Natural killer cell treated with Interleukin-12 subunit alpha and Interleukin-12 subunit beta and Interleukin-15 and Interleukin-18, amount 100 ng/mL, for 72 hours (primary cell): Measurements from ENCODE around the gene ZNF460. TPM values are rescaled to one million over a fixed set of nuclear protein-coding genes. Genes with fewer than 3 reads are reported as not detected.

ENCODE experiments used
- ATAC-seq, 2 donors: fragments of 150-1000 bp; cut with Tn5 transposase in 1 of 2; sonication (Bioruptor Pico), chemical (Tn5 transposase) in 1 of 2; 2 replicates each; pipeline ENCODE4 v1.10.0; 2021
- DNase-seq: peaks from one replicate; pipeline ENCODE4 v3.0.0; 2022; ENCODE audit warnings: low spot score
- H3K27ac Mint-ChIP-seq, 2 donors: 1 replicate in 1 of 2; 2 replicates in 1 of 2; pipeline ENCODE4 v1.8.0; 2022; ENCODE audit warnings: mixed read lengths in 2 of 2, mild to moderate bottlenecking in 1 of 2, moderate library complexity in 1 of 2
- H3K27me3 Mint-ChIP-seq, 2 donors: 1 replicate in 1 of 2; 2 replicates in 1 of 2; pipeline ENCODE4 v1.8.0; 2022; ENCODE audit warnings: mixed read lengths in 2 of 2
- H3K36me3 Mint-ChIP-seq: one replicate; pipeline ENCODE4 v1.8.0; 2022; ENCODE audit warnings: mixed read lengths
- H3K4me1 Mint-ChIP-seq, 2 donors: 1 replicate in 1 of 2; 2 replicates in 1 of 2; pipeline ENCODE4 v1.8.0; 2022; ENCODE audit warnings: low read depth in 2 of 2, mixed read lengths in 2 of 2, mild to moderate bottlenecking in 1 of 2
- H3K4me3 Mint-ChIP-seq: one replicate; pipeline ENCODE4 v1.8.0; 2022; ENCODE audit warnings: mixed read lengths
- H3K9me3 Mint-ChIP-seq: 2 replicates; pipeline ENCODE4 v1.8.0; 2022; ENCODE audit warnings: mixed read lengths
- total RNA-seq, 2 donors: library from RNA; stranded (reverse); gene quantifications; one replicate each; pipeline ENCODE4 v1.2.3, GENCODE V29; 2022

The ZNF460 gene
- total RNA-seq, 2 donors from 2014 or later = 57.5 to 106 TPM

DNA sequence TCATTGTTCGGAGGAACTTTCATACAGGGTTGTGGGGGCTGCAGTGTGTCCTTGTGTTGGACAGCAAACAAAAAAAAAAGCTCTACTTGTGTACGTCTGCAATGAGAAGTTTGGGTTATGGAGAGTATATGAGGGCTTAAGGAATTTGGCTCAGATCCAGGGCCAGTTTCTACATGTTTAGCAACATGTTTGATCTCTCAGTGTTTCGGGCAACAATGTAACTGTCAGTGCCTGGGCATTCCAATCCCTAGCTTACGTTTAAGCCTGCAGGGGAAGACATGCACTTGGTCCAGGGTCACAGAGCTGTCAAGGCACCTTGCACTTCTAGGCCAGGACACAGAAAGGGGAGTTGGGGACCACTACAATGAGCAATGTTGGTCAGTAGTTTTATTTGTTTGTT lies 53.9 kb downstream of the ZNF460 start:
- Mint-ChIP-seq H3K36me3 (peaks cover 21% of the 10 kb centered on the region), H3K4me1 (no peaks in the 10 kb centered on the region), H3K27ac (no peak overlapping the region), H3K4me3 (no peak overlapping the region), H3K27me3 (no peaks in the 10 kb centered on the region), H3K9me3 (no peaks in the 10 kb centered on the region)
- no peak for DNase-seq
- no peak for ATAC-seq

DNA sequence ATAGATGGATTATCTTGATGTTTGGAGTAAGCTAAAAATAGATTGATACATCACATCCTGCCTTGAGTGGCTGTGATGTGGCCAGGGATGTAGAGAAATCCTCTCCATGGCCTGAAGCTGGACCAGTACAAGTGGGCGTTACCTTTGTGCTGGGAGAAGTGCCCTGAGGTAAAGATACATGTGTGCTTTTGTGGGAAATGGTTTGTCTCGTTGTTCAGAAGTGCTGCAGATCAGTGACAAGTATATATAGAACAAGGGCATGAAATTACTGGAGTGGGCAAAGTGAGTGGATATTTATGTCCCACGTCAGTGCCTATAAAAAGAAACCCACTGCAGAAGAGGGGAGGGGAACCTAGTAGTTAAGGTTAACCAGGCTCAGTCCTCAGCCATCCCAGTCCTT lies 58.6 kb downstream of the ZNF460 start:
- no peak for ATAC-seq
- Mint-ChIP-seq H3K36me3 (peaks cover 14% of the 10 kb centered on the region), H3K9me3 (peaks cover 3% of the 10 kb centered on the region)

DNA sequence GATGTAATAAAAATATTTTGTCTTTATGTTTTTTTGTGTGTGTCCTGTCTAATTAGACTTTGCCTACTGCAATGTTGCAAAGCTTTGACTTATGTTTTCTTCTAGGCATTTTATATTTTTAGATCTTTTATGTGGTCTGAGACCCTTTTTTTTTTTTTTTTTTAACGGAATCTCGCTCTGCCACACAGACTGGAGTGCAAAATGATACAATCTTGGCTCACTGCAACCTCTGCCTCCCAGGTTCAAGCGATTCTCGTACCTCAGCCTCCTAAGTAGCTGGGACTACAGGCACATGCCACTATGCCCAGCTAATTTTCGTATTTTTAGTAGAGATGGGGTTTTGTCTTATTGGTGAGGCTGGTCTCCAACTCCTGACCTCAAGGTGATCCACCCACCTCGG lies 62.3 kb downstream of the ZNF460 start:
- Mint-ChIP-seq H3K4me1 (no peaks in the 10 kb centered on the region), H3K27me3 (peaks cover 12 to 28% of the 10 kb centered on the region in 2 donors), H3K4me3 (no peak overlapping the region), H3K36me3 (peaks cover 4% of the 10 kb centered on the region), H3K9me3 (peaks cover 3% of the 10 kb centered on the region), H3K27ac (no peak overlapping the region)
- DNase-seq (no peak), ATAC-seq (no peak)

More for the DNA sequence above, 58.6 kb downstream of the ZNF460 start:
- H3K4me3 Mint-ChIP-seq = no peak overlapping the region
- H3K27me3 Mint-ChIP-seq = no peaks in the 10 kb centered on the region
- no peak overlapping the region for H3K27ac Mint-ChIP-seq
- H3K4me1 Mint-ChIP-seq = no peaks in the 10 kb centered on the region
- DNase-seq = no peak

Other genes starting within 250 kb of the ZNF460 start
- gene USP29, start 160.5 kb upstream of the ZNF460 start, total RNA-seq = not detected
- gene ZIM3, start 135.3 kb upstream of the ZNF460 start, total RNA-seq = not detected
- gene DUXA, start 113.0 kb upstream of the ZNF460 start, total RNA-seq = not detected
- gene ZNF264, start 89.0 kb upstream of the ZNF460 start, total RNA-seq = 10 to 100 TPM; 40.0 to 40.6 TPM
- 1 to 10 TPM; 1.0 to 2.0 TPM for gene AURKC, start 49.5 kb upstream of the ZNF460 start, total RNA-seq
- 10 to 100 TPM; 14.7 to 15.5 TPM for gene ZNF805, start 39.9 kb upstream of the ZNF460 start, total RNA-seq
- gene ZNF543, start 40.0 kb downstream of the ZNF460 start, total RNA-seq = 1 to 10 TPM; 5.9 to 7.2 TPM
- gene ZNF304, start 70.8 kb downstream of the ZNF460 start, total RNA-seq = 1 to 10 TPM; 4.7 to 9.8 TPM
- gene TRAPPC2B, start 83.1 kb downstream of the ZNF460 start, total RNA-seq = 1 to 10 TPM; 3.5 to 5.2 TPM
- 1 to 10 TPM; 2.2 to 3.0 TPM for gene ZNF547, start 83.1 kb downstream of the ZNF460 start, total RNA-seq
- 10 to 100 TPM; 18.9 to 22.0 TPM for gene ZNF548, start 109.4 kb downstream of the ZNF460 start, total RNA-seq
- 10 to 100 TPM; 10.6 to 11.1 TPM for gene ZNF17, start 130.7 kb downstream of the ZNF460 start, total RNA-seq
- 10 to 100 TPM; 11.5 to 21.7 TPM for gene ZNF749, start 154.8 kb downstream of the ZNF460 start, total RNA-seq
- under 1 TPM in 1 of 2 donors, not detected in 1; 0.21 TPM for gene VN1R1, start 176.7 kb downstream of the ZNF460 start, total RNA-seq
- 1 to 10 TPM; 3.4 to 6.8 TPM for gene ZNF772, start 197.1 kb downstream of the ZNF460 start, total RNA-seq
- gene ZNF419, start 207.3 kb downstream of the ZNF460 start, total RNA-seq = 1 to 10 TPM; 6.7 to 7.2 TPM
- gene ZNF773, start 219.5 kb downstream of the ZNF460 start, total RNA-seq = 1 to 10 TPM; 4.8 to 5.6 TPM
- 1 to 10 TPM; 4.8 to 7.3 TPM for gene ZNF549, start 246.9 kb downstream of the ZNF460 start, total RNA-seq